GM12892 (cell line): ENCODE data around the gene DCHS2.

Source experiments
- POLR2A ChIP-seq: IDR thresholded peaks from 2 replicates; pipeline ENCODE4 v1.6.1; 2011; ENCODE audit warnings: low read depth, low read length, control low read depth
- POLR2AphosphoS5 ChIP-seq: IDR thresholded peaks from 2 replicates; pipeline ENCODE4 v1.6.1; 2011; ENCODE audit warnings: low read depth, low read length, control low read depth

DNA sequence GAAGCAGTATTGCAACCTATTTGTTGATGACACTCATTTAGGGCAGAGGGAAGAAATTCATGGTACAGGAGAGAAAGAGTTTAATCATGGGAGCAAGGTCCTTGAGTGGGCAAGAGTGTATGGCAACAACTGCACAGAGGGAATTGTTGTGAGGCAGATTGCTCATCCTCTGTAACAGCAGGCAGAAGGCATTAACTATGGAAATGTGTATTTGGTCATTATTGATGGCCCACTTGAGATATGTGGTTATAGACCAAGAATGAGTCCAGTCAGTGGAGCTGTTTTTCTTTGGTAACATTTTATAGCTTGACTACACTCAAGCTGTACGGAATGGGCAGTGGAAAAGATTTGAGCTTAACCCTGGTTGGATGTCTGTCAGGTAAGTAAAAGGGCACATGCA is 42.7 kb upstream of the DCHS2 start:
- TF ChIP-seq POLR2AphosphoS5 (no peak), POLR2A (no peak)
